H9 (cell line): Measurements from ENCODE around the gene PRR5L. TPM values are rescaled to one million over a fixed set of nuclear protein-coding genes. Genes with fewer than 3 reads are reported as not detected.

Experiments used
- DNase-seq: peaks from one replicate; pipeline ENCODE4 v3.0.0-alpha.2; 2017
- H2AFZ ChIP-seq: one replicate; pipeline ENCODE4 v1.6.1; 2013; ENCODE audit warnings: mild to moderate bottlenecking, low read length, control low read depth, moderate library complexity
- H2AK5ac ChIP-seq: 2 replicates; pipeline ENCODE4 v1.6.1; 2013; ENCODE audit warnings: low read length, control low read depth, mixed read lengths; ENCODE audit not compliant: insufficient read length
- H2BK120ac ChIP-seq: one replicate; pipeline ENCODE4 v1.6.1; 2013; ENCODE audit warnings: low read depth, mild to moderate bottlenecking, low read length, control low read depth, inconsistent platforms; ENCODE audit not compliant: poor library complexity, severe bottlenecking
- H2BK12ac ChIP-seq: 2 replicates; pipeline ENCODE4 v1.6.1; 2013; ENCODE audit warnings: low read length, control low read depth, mixed read lengths, low read depth; ENCODE audit not compliant: insufficient read length
- H2BK15ac ChIP-seq: 2 replicates; pipeline ENCODE4 v1.6.1; 2013; ENCODE audit warnings: low read depth, low read length, control low read depth
- H2BK20ac ChIP-seq: one replicate; pipeline ENCODE4 v1.6.1; 2013; ENCODE audit warnings: low read depth, mild to moderate bottlenecking, low read length, control low read depth, inconsistent platforms; ENCODE audit not compliant: poor library complexity, severe bottlenecking
- H2BK5ac ChIP-seq: 2 replicates; pipeline ENCODE4 v1.6.1; 2013; ENCODE audit warnings: low read length, control low read depth, mixed read lengths; ENCODE audit not compliant: insufficient read length
- H3K14ac ChIP-seq: 2 replicates; pipeline ENCODE4 v1.6.1; 2013; ENCODE audit warnings: low read length, control low read depth; ENCODE audit not compliant: insufficient read depth
- H3K18ac ChIP-seq: 2 replicates; pipeline ENCODE4 v1.6.1; 2013; ENCODE audit warnings: low read depth, mild to moderate bottlenecking, mixed read lengths, low read length, control low read depth; ENCODE audit not compliant: insufficient read length
- H3K23ac ChIP-seq: 2 replicates; pipeline ENCODE4 v1.6.1; 2013; ENCODE audit warnings: low read length, control low read depth, mixed read lengths, low read depth; ENCODE audit not compliant: insufficient read length
- H3K23me2 ChIP-seq: 2 replicates; pipeline ENCODE4 v1.6.1; 2013; ENCODE audit warnings: low read depth, mild to moderate bottlenecking, mixed read lengths, low read length, control low read depth; ENCODE audit not compliant: insufficient read length, poor library complexity, severe bottlenecking
- H3K27ac ChIP-seq: 2 replicates; pipeline ENCODE4 v1.5.1; 2013; ENCODE audit warnings: low read length, control low read depth, mixed read lengths, low read depth; ENCODE audit not compliant: insufficient read length
- H3K27me3 ChIP-seq: 2 replicates; pipeline ENCODE4 v1.6.1; 2013; ENCODE audit warnings: low read length, control low read depth, inconsistent platforms; ENCODE audit not compliant: insufficient read depth
- H3K4ac ChIP-seq: 2 replicates; pipeline ENCODE4 v1.6.1; 2013; ENCODE audit warnings: low read depth, mild to moderate bottlenecking, control low read depth, inconsistent platforms, low read length, moderate library complexity
- H3K4me1 ChIP-seq: 2 replicates; pipeline ENCODE4 v1.6.1; 2013; ENCODE audit warnings: low read length, control low read depth, inconsistent platforms; ENCODE audit not compliant: insufficient read depth
- H3K4me2 ChIP-seq: 2 replicates; pipeline ENCODE4 v1.6.1; 2013; ENCODE audit warnings: low read length, control low read depth, mixed read lengths; ENCODE audit not compliant: insufficient read length, insufficient read depth
- H3K56ac ChIP-seq: 2 replicates; pipeline ENCODE4 v1.6.1; 2013; ENCODE audit warnings: low read depth, mild to moderate bottlenecking, mixed read lengths, low read length, control low read depth; ENCODE audit not compliant: insufficient read length
- H3K79me1 ChIP-seq: 2 replicates; pipeline ENCODE4 v1.6.1; 2013; ENCODE audit warnings: low read depth, mild to moderate bottlenecking, moderate library complexity, low read length, control low read depth, inconsistent platforms; ENCODE audit not compliant: insufficient read depth, poor library complexity, severe bottlenecking
- H3K79me2 ChIP-seq: 2 replicates; pipeline ENCODE4 v1.6.1; 2013; ENCODE audit warnings: low read length, control low read depth, inconsistent platforms; ENCODE audit not compliant: insufficient read depth
- H3K9ac ChIP-seq: 2 replicates; pipeline ENCODE4 v1.6.1; 2013; ENCODE audit warnings: low read length, control low read depth, mixed read lengths; ENCODE audit not compliant: insufficient read length; ENCODE audit errors: extremely low read depth
- H3K9me3 ChIP-seq: one replicate; pipeline ENCODE4 v1.6.1; 2013; ENCODE audit warnings: low read depth, low read length, inconsistent platforms; ENCODE audit not compliant: control insufficient read depth
- H3T11ph ChIP-seq: one replicate; pipeline ENCODE4 v1.6.1; 2013; ENCODE audit warnings: mild to moderate bottlenecking, low read length, control low read depth, inconsistent platforms
- H4K20me1 ChIP-seq: one replicate; pipeline ENCODE4 v1.6.1; 2013; ENCODE audit not compliant: control insufficient read depth, insufficient read length, insufficient read depth
- H4K5ac ChIP-seq: 2 replicates; pipeline ENCODE4 v1.6.1; 2013; ENCODE audit warnings: low read depth, mild to moderate bottlenecking, mixed read lengths, low read length, control low read depth; ENCODE audit not compliant: insufficient read length
- H4K8ac ChIP-seq: replicated peaks from 2 replicates; pipeline ENCODE4 v1.6.1; 2013; ENCODE audit warnings: low read length, control low read depth, mixed read lengths, low read depth; ENCODE audit not compliant: insufficient read length
- H4K91ac ChIP-seq: 2 replicates; pipeline ENCODE4 v1.6.1; 2013; ENCODE audit warnings: low read depth, mild to moderate bottlenecking, moderate library complexity, mixed read lengths, low read length, control low read depth; ENCODE audit not compliant: insufficient read length
- H3K27ac Mint-ChIP-seq, 3 experiments: 2 replicates in 2 of 3; 3 replicates in 1 of 3; pipeline ENCODE4 v1.8.0; 2020 to 2021; ENCODE audit warnings: mixed read lengths in 3 of 3, mild to moderate bottlenecking in 1 of 3, moderate library complexity in 1 of 3
- H3K27me3 Mint-ChIP-seq: 2 replicates; pipeline ENCODE4 v1.8.0; 2021; ENCODE audit warnings: low read depth, mild to moderate bottlenecking, moderate library complexity, mixed read lengths
- H3K36me3 Mint-ChIP-seq, 3 experiments: 2 replicates in 2 of 3; 3 replicates in 1 of 3; pipeline ENCODE4 v1.8.0; 2020 to 2021; ENCODE audit warnings: low read depth in 3 of 3, mixed read lengths in 3 of 3; ENCODE audit not compliant: insufficient read depth in 1 of 3
- H3K4me1 Mint-ChIP-seq, 2 experiments: 2 replicates each; pipeline ENCODE4 v1.8.0; 2020; ENCODE audit warnings: mixed read lengths in 2 of 2
- H3K4me3 Mint-ChIP-seq, 2 experiments: 2 replicates in 1 of 2; 3 replicates in 1 of 2; pipeline ENCODE4 v1.8.0; 2020 to 2021; ENCODE audit warnings: mild to moderate bottlenecking in 2 of 2, mixed read lengths in 2 of 2, moderate library complexity in 1 of 2
- H3K9me3 Mint-ChIP-seq, 2 experiments: 2 replicates in 1 of 2; 3 replicates in 1 of 2; pipeline ENCODE4 v1.8.0; 2020; ENCODE audit warnings: mild to moderate bottlenecking in 2 of 2, mixed read lengths in 2 of 2, moderate library complexity in 1 of 2
- WGBS: extraction: QIAGEN DNeasy Blood & Tissue Kit; methylation state at CpG from one replicate; pipeline ENCODE4 v1.1.7; 2013; ENCODE audit warnings: missing lambda C conversion rate, low lambda C conversion rate, mixed read lengths; ENCODE audit not compliant: insufficient read length; ENCODE audit errors: extremely low coverage; 5-methylcytosine and 5-hydroxymethylcytosine counted together
- total RNA-seq: library from RNA; stranded (reverse); gene quantifications from 2 replicates; pipeline ENCODE4 v1.2.1, GENCODE V29; 2021
- TF ChIP-seq, protein P1 (sequence below): fragments of 200-600 bp; sonication (generic); conservative IDR thresholded peaks from 3 replicates; pipeline ENCODE4 v1.8.0; 2021; ENCODE audit warnings: antibody characterized with exemption, mild to moderate bottlenecking

PRR5L gene
- total RNA-seq, 1 experiment from 2014 or later, result 5.6 TPM

DNA sequence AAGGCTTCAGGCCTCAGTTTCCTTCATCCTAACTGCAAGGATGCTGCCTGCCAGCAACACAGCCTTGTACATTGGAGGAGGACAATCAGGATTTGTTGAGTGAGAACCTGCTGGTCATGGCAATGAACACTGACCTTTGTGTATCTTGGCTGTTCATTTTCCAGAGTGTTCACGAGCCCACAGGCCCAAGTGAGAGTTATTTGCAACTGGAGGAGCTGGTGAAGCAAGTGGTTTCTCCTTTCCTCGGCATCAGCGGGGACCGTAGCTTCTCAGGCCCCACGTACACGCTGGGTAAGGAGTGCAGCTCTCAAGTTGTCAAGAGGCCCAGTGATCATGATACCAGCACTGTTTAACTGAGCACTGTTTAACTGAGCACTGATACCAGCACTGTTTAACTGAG is 155.0 kb downstream of the PRR5L start:
- H3K9me3 ChIP-seq, result no peaks in the 10 kb centered on the region
- TF ChIP-seq, protein P1, sequence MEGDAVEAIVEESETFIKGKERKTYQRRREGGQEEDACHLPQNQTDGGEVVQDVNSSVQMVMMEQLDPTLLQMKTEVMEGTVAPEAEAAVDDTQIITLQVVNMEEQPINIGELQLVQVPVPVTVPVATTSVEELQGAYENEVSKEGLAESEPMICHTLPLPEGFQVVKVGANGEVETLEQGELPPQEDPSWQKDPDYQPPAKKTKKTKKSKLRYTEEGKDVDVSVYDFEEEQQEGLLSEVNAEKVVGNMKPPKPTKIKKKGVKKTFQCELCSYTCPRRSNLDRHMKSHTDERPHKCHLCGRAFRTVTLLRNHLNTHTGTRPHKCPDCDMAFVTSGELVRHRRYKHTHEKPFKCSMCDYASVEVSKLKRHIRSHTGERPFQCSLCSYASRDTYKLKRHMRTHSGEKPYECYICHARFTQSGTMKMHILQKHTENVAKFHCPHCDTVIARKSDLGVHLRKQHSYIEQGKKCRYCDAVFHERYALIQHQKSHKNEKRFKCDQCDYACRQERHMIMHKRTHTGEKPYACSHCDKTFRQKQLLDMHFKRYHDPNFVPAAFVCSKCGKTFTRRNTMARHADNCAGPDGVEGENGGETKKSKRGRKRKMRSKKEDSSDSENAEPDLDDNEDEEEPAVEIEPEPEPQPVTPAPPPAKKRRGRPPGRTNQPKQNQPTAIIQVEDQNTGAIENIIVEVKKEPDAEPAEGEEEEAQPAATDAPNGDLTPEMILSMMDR, result no peak
- Mint-ChIP-seq H3K4me1 (peaks cover 30 to 38% of the 10 kb centered on the region in 2 experiments), H3K27ac (no peak overlapping the region), H3K9me3 (no peaks in the 10 kb centered on the region; a peak in 1 of 5 replicates), H3K4me3 (no peak overlapping the region), H3K36me3 (peaks cover 0 to 7% (median 0%) of the 10 kb centered on the region in 3 experiments; a peak in 3 of 7 replicates), H3K27me3 (no peaks in the 10 kb centered on the region; the same call in none of the 2 replicates)
- H3K4ac ChIP-seq, result no peak overlapping the region
- no peak overlapping the region for H3K18ac ChIP-seq
- no peaks in the 10 kb centered on the region for H3K27me3 ChIP-seq
- H3K9ac ChIP-seq, result no peak overlapping the region
- H4K8ac ChIP-seq, result no peak overlapping the region
- no peak overlapping the region for H3K14ac ChIP-seq
- H3K56ac ChIP-seq, result no peak overlapping the region
- WGBS, result no CpG with 5 or more reads among the region's 6 CpGs
- no peaks in the 10 kb centered on the region for H4K20me1 ChIP-seq
- no peaks in the 10 kb centered on the region; the same call in 1 of the 2 replicates for H3K4me1 ChIP-seq
- H2BK120ac ChIP-seq, result no peak overlapping the region
- H2BK12ac ChIP-seq, result no peak overlapping the region
- H3K23ac ChIP-seq, result no peak overlapping the region
- no peak overlapping the region for H2AK5ac ChIP-seq
- H2BK20ac ChIP-seq, result no peak overlapping the region
- no peak overlapping the region for H2BK15ac ChIP-seq
- no peak overlapping the region for H3K4me2 ChIP-seq
- no peak for DNase-seq
- no peaks in the 10 kb centered on the region for H3K79me2 ChIP-seq
- no peak overlapping the region for H2BK5ac ChIP-seq
- no peak overlapping the region for H4K91ac ChIP-seq
- no peaks in the 10 kb centered on the region for H3K23me2 ChIP-seq
- H3K79me1 ChIP-seq, result no peaks in the 10 kb centered on the region
- H2AFZ ChIP-seq, result no peak overlapping the region
- H4K5ac ChIP-seq, result no peak overlapping the region
- H3T11ph ChIP-seq, result no peak overlapping the region
- H3K27ac ChIP-seq, result no peak overlapping the region
